ENCODE data around the gene MRPS18A. TPM values are rescaled to one million over a fixed set of nuclear protein-coding genes. Genes with fewer than 3 reads are reported as not detected.
A peak's percentile ranks its signal among the peaks of the same experiment; 100 is the strongest.
"Not testable (repeated sequence)": the region's sequence is repeated elsewhere in the genome, so short reads cannot be mapped to it uniquely, and the experiment has no call there.

The MRPS18A gene
- total and polyA plus RNA-seq, 4 donors: 26.1 to 50.2 (median 34.2) TPM

GRCh38 chr6:43639984-43640800 lies 47.4 kb downstream of the MRPS18A start:
- Histone ChIP-seq H3K27me3 (ENCODE audit: control insufficient read depth in 1 of 2, insufficient read depth in 2 of 2, low read length in 1 of 2) (no peaks in the 10 kb centered on the region), H3K4me1 (ENCODE audit: control insufficient read depth in 1 of 2, insufficient read depth in 2 of 2, low read length in 2 of 2) (peaks cover 0 to 4% of the 10 kb centered on the region in 2 donors), H3K27ac (ENCODE audit: low read depth in 1 of 2, low read length in 2 of 2) (no peak overlapping the region), H3K9me3 (ENCODE audit: control insufficient read depth, low read length) (no peaks in the 10 kb centered on the region), H3K36me3 (ENCODE audit: control insufficient read depth in 1 of 2, insufficient read depth in 2 of 2, low read length in 1 of 2) (peaks cover 0 to 4% of the 10 kb centered on the region in 2 donors), H3K4me3 (ENCODE audit: low read length in 2 of 2) (no peak overlapping the region)
- 93% methylated on average over 21 of the region's 21 CpGs for WGBS, 2 donors
- ATAC-seq (ENCODE audit: low FRiP score): no peak
- DNase-seq: no peak
- intact Hi-C loops (cut with DNase I): no loop called here

DNA sequence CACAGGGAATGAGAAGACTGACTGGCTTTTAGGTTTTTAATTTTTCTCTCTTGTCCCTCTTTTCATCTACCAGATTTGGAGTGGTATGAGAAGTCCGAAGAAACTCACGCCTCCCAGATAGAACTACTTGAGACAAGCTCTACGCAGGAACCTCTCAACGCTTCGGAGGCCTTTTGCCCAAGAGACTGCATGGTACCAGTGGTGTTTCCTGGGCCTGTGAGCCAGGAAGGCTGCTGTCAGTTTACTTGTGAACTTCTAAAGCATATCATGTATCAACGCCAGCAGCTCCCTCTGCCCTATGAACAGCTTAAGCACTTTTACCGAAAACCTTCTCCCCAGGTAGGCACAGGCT lies 51.3 kb downstream of the MRPS18A start:
- Histone ChIP-seq H3K27ac (ENCODE audit: low read depth in 1 of 2, low read length in 2 of 2) (no peak overlapping the region), H3K4me3 (ENCODE audit: low read length in 2 of 2) (peak overlapping the region; percentile 38 to 72), H3K9me3 (ENCODE audit: control insufficient read depth, low read length) (no peaks in the 10 kb centered on the region), H3K4me1 (ENCODE audit: control insufficient read depth in 1 of 2, insufficient read depth in 2 of 2, low read length in 2 of 2) (peaks cover 0 to 4% of the 10 kb centered on the region in 2 donors), H3K36me3 (ENCODE audit: control insufficient read depth in 1 of 2, insufficient read depth in 2 of 2, low read length in 1 of 2) (peaks cover 0 to 4% of the 10 kb centered on the region in 2 donors), H3K27me3 (ENCODE audit: control insufficient read depth in 1 of 2, insufficient read depth in 2 of 2, low read length in 1 of 2) (no peaks in the 10 kb centered on the region)
- intact Hi-C loops (cut with DNase I): no loop called here
- 11 to 13% methylated on average over 7 of the region's 7 CpGs for WGBS, 2 donors
- no peak for ATAC-seq (ENCODE audit: low FRiP score)
- DNase-seq: no peak

DNA sequence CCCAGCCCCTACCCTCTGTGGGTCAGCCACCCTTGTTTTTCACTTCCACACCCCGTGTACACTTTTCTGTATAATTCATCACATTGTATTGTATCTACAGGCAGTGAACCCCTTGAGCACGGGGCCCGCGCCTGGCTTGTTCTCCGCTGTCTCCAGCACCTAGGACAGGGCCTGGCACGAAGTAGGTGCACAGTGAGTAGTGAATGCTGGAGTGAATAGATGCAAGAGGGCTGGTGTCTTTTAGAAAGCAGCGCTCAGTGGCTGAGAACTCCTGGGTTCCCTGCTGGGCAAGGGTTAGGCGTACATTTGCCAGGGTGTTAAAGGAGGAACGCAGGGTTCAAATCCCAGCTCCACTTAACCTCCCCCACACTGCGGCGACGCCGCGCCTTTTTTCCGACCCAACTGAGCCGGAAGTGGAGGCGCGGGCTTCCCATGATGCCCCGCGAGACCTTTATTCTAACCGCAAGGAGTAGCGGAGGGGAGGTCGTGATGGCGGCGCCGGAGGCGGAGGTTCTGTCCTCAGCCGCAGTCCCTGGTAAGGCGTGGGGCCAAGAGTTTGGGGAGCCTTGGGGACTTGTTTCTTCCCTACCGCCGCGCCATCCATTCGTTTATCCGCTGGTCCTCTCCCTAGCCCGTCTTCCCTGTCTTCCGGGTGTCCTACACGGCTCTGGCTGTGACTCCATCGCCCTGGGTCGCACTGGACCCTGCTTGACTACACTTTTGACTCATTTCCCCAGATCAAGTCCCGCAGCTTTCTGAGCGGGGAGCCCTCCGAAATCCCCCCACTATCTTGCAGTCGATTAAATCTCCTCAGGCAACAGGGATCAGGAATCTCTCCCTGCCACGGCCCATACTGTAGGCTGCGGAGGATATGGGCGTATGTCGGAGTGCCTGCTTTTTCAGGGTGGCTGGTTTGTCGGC lies 51.9 kb downstream of the MRPS18A start, which contains the start of gene MAD2L1BP:
TSS of gene MAD2L1BP (plus strand) at position 454 of the 921 bp plus-strand sequence. CDS start at position 490, 36 bp downstream.
- H3K27me3 ChIP-seq (ENCODE audit: control insufficient read depth in 1 of 2, insufficient read depth in 2 of 2, low read length in 1 of 2): no peaks in the 10 kb centered on the region
- intact Hi-C loops (cut with DNase I): no loop called here
- peak within 1 kb of the TSS in 1 of 2 donors; percentile 6 for H3K27ac ChIP-seq (ENCODE audit: low read depth in 1 of 2, low read length in 2 of 2)
- peaks cover 0 to 4% of the 10 kb centered on the region in 2 donors for H3K4me1 ChIP-seq (ENCODE audit: control insufficient read depth in 1 of 2, insufficient read depth in 2 of 2, low read length in 2 of 2)
- DNase-seq (peak; percentile 89 to 94), ATAC-seq (ENCODE audit: low FRiP score) (peak; percentile 91)
- WGBS, 2 donors: 3 to 4% methylated on average over 48 of the region's 48 CpGs
- peaks cover 0 to 4% of the 10 kb centered on the region in 2 donors for H3K36me3 ChIP-seq (ENCODE audit: control insufficient read depth in 1 of 2, insufficient read depth in 2 of 2, low read length in 1 of 2)
- H3K9me3 ChIP-seq (ENCODE audit: control insufficient read depth, low read length): no peaks in the 10 kb centered on the region
- H3K4me3 ChIP-seq (ENCODE audit: low read length in 2 of 2): peak within 1 kb of the TSS; percentile 38 to 72

DNA sequence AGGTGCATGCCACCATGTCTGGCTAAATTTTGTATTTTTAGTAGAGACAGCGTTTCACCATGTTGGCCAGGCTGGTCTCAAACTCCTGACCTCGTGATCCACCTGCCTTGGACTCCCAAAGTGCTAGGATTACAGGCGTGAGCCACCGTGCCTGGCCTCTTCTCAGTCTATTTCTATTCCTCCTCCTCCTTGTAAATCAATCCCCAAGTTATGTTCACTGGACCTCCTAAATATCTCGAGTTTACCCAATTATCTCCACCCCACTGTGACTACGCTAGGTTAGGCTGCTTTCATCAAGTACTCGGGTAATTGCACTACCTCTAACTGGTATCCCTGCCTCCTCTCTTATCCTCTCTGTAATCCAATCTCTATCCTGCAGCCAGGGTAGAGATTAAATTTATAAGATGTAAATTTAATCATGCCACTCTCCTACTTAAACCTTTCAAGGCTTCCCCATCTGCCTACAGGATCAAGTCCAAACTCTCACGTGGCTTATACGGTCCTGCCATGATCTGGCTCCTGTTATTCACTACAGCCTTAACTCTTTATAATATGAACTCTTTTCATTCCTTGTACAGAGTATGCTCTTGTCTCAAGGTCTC lies 52.8 kb downstream of the MRPS18A start:
- ATAC-seq (ENCODE audit: low FRiP score) (no peak), DNase-seq (peak in 1 of 2 donors; percentile 10)
- Histone ChIP-seq H3K4me3 (ENCODE audit: low read length in 2 of 2) (no peak overlapping the region), H3K4me1 (ENCODE audit: control insufficient read depth in 1 of 2, insufficient read depth in 2 of 2, low read length in 2 of 2) (peaks cover 0 to 4% of the 10 kb centered on the region in 2 donors), H3K27ac (ENCODE audit: low read depth in 1 of 2, low read length in 2 of 2) (no peak overlapping the region), H3K36me3 (ENCODE audit: control insufficient read depth in 1 of 2, insufficient read depth in 2 of 2, low read length in 1 of 2) (no peaks in the 10 kb centered on the region), H3K27me3 (ENCODE audit: control insufficient read depth in 1 of 2, insufficient read depth in 2 of 2, low read length in 1 of 2) (no peaks in the 10 kb centered on the region), H3K9me3 (ENCODE audit: control insufficient read depth, low read length) (no peaks in the 10 kb centered on the region)
- 69 to 70% methylated on average over 9 of the region's 9 CpGs for WGBS, 2 donors
- intact Hi-C loops (cut with DNase I): no loop called here

- 85 to 92% methylated on average over 7 of the region's 7 CpGs for WGBS, 2 donors
- H3K4me1 ChIP-seq (ENCODE audit: control insufficient read depth in 1 of 2, insufficient read depth in 2 of 2, low read length in 2 of 2); intact Hi-C loops (cut with DNase I): not testable (repeated sequence)
Measured at GRCh38 chr6:43633002-43633401, 54.6 kb downstream of the MRPS18A start.

GRCh38 chr6:43630980-43631619 lies 56.5 kb downstream of the MRPS18A start:
- Histone ChIP-seq H3K36me3 (ENCODE audit: control insufficient read depth in 1 of 2, insufficient read depth in 2 of 2, low read length in 1 of 2) (no peaks in the 10 kb centered on the region), H3K27me3 (ENCODE audit: control insufficient read depth in 1 of 2, insufficient read depth in 2 of 2, low read length in 1 of 2) (no peaks in the 10 kb centered on the region), H3K9me3 (ENCODE audit: control insufficient read depth, low read length) (no peaks in the 10 kb centered on the region), H3K27ac (ENCODE audit: low read depth in 1 of 2, low read length in 2 of 2) (no peak overlapping the region), H3K4me1 (ENCODE audit: control insufficient read depth in 1 of 2, insufficient read depth in 2 of 2, low read length in 2 of 2) (peaks cover 0 to 3% of the 10 kb centered on the region in 2 donors), H3K4me3 (ENCODE audit: low read length in 2 of 2) (no peak overlapping the region)
- ATAC-seq (ENCODE audit: low FRiP score) (no peak), DNase-seq (no peak)
- intact Hi-C loops (cut with DNase I): no loop called here
- 96 to 98% methylated on average over 1 of the region's 1 CpG for WGBS, 2 donors

More at GRCh38 chr6:43633002-43633401, 54.6 kb downstream of the MRPS18A start:
- H3K9me3 ChIP-seq (ENCODE audit: control insufficient read depth, low read length); ATAC-seq (ENCODE audit: low FRiP score); H3K27ac ChIP-seq (ENCODE audit: low read depth in 1 of 2, low read length in 2 of 2); H3K27me3 ChIP-seq (ENCODE audit: control insufficient read depth in 1 of 2, insufficient read depth in 2 of 2, low read length in 1 of 2); H3K36me3 ChIP-seq (ENCODE audit: control insufficient read depth in 1 of 2, insufficient read depth in 2 of 2, low read length in 1 of 2); H3K4me3 ChIP-seq (ENCODE audit: low read length in 2 of 2): not testable (repeated sequence)
- peak in 1 of 2 donors; percentile 31 for DNase-seq

- Histone ChIP-seq H3K9me3 (ENCODE audit: control insufficient read depth, low read length) (no peaks in the 10 kb centered on the region), H3K4me1 (ENCODE audit: control insufficient read depth in 1 of 2, insufficient read depth in 2 of 2, low read length in 2 of 2) (peaks cover 0 to 3% of the 10 kb centered on the region in 2 donors), H3K27ac (ENCODE audit: low read depth in 1 of 2, low read length in 2 of 2) (peak overlapping the region; percentile 88 to 89), H3K36me3 (ENCODE audit: control insufficient read depth in 1 of 2, insufficient read depth in 2 of 2, low read length in 1 of 2) (no peaks in the 10 kb centered on the region), H3K4me3 (ENCODE audit: low read length in 2 of 2) (peak overlapping the region; percentile 52 to 69), H3K27me3 (ENCODE audit: control insufficient read depth in 1 of 2, insufficient read depth in 2 of 2, low read length in 1 of 2) (no peaks in the 10 kb centered on the region)
- ATAC-seq (ENCODE audit: low FRiP score): peak; percentile 94
- intact Hi-C loops (cut with DNase I): no loop called here
- WGBS, 2 donors: 0% methylated on average over 40 to 41 of the region's 41 CpGs
- DNase-seq: peak; percentile 96 to 97
Measured at GRCh38 chr6:43629505-43630300, 57.9 kb downstream of the MRPS18A start.

All from aorta (tissue), 5 donors.